ENCODE results near the gene ARHGEF2.

- TF ChIP-seq EZH2phosphoT487 (IDR thresholded peaks at IDR 0.05; ENCODE audit: insufficient read depth, low read depth) (no peak), EZH2 (IDR thresholded peaks at IDR 0.05; ENCODE audit: insufficient read depth, poor library complexity, severe bottlenecking) (no peak)
These were observed 40.1 kb downstream of the ARHGEF2 start for GRCh38 chr1:155938220-155938627.

Data from GM23248 (cell line).